ENCODE measurements around the gene ARPC1B.

DNA sequence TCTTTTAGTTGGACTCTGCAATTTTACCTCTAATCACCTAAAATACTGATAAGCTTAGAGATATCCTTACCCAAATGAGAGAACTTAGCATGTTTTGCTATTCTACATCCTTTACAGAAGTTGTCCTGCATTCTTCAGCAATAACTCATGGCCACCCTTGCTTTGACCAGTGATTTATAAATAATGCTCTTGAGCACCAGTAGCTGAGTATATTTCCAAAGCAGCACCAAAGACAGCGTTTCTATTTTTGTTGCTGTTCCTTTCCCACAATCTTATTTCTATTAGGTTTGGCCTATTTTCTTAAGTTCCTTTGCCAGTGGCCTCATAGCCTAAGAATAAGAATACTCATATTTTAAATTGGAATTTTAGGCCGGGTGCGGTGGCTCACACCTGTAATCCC lies 33.9 kb upstream of the ARPC1B start:
- TF ChIP-seq, protein P1, sequence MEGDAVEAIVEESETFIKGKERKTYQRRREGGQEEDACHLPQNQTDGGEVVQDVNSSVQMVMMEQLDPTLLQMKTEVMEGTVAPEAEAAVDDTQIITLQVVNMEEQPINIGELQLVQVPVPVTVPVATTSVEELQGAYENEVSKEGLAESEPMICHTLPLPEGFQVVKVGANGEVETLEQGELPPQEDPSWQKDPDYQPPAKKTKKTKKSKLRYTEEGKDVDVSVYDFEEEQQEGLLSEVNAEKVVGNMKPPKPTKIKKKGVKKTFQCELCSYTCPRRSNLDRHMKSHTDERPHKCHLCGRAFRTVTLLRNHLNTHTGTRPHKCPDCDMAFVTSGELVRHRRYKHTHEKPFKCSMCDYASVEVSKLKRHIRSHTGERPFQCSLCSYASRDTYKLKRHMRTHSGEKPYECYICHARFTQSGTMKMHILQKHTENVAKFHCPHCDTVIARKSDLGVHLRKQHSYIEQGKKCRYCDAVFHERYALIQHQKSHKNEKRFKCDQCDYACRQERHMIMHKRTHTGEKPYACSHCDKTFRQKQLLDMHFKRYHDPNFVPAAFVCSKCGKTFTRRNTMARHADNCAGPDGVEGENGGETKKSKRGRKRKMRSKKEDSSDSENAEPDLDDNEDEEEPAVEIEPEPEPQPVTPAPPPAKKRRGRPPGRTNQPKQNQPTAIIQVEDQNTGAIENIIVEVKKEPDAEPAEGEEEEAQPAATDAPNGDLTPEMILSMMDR (IDR thresholded peaks at IDR 0.05), result no peak
- TF ChIP-seq POLR2A (IDR thresholded peaks at IDR 0.05), result no peak

All from thyroid gland (tissue), 4 donors.